NB4 (cell line): ENCODE results near the gene PALMD.

Experiments used
- POLR2A ChIP-seq: IDR thresholded peaks from 2 replicates; pipeline ENCODE4 v1.6.1; 2011; ENCODE audit warnings: mild to moderate bottlenecking; ENCODE audit not compliant: insufficient read length; ENCODE audit errors: extremely low read depth
- TF ChIP-seq, protein P1 (sequence below): IDR thresholded peaks from one replicate; pipeline ENCODE4 v1.5.1; 2012; ENCODE audit warnings: low read depth, low read length

DNA sequence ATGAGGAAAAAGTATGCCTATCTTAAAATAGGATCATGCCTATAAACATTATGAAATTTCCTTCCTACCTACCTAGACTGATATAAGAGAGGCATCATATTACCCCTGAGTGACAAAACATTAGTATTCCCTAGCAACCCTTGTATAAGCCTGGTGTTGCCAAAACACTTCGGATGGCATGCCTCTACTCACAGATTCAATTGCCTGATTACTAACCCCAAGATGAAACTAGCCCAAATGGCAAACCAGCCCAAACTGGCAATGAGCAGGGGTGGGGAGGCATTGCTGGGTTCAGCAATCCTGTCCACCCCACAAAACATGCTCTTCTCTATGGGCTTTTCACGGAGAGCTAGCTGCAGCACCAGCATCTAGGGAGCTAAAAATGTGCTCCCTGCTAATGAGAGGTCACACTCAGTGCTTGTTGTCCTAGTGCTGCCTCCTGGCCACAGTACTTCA is 13.9 kb downstream of the PALMD start:
- no peak for TF ChIP-seq POLR2A
- TF ChIP-seq, protein P1, sequence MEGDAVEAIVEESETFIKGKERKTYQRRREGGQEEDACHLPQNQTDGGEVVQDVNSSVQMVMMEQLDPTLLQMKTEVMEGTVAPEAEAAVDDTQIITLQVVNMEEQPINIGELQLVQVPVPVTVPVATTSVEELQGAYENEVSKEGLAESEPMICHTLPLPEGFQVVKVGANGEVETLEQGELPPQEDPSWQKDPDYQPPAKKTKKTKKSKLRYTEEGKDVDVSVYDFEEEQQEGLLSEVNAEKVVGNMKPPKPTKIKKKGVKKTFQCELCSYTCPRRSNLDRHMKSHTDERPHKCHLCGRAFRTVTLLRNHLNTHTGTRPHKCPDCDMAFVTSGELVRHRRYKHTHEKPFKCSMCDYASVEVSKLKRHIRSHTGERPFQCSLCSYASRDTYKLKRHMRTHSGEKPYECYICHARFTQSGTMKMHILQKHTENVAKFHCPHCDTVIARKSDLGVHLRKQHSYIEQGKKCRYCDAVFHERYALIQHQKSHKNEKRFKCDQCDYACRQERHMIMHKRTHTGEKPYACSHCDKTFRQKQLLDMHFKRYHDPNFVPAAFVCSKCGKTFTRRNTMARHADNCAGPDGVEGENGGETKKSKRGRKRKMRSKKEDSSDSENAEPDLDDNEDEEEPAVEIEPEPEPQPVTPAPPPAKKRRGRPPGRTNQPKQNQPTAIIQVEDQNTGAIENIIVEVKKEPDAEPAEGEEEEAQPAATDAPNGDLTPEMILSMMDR = no peak
